ENCODE data around the gene LRP6. TPM values are rescaled to one million over a fixed set of nuclear protein-coding genes. Genes with fewer than 3 reads are reported as not detected.
"Not testable (repeated sequence)": the region's sequence is repeated elsewhere in the genome, so short reads cannot be mapped to it uniquely, and the experiment has no call there.

The LRP6 gene
- total RNA-seq, 1 experiment from 2014 or later = 15.5 TPM

DNA sequence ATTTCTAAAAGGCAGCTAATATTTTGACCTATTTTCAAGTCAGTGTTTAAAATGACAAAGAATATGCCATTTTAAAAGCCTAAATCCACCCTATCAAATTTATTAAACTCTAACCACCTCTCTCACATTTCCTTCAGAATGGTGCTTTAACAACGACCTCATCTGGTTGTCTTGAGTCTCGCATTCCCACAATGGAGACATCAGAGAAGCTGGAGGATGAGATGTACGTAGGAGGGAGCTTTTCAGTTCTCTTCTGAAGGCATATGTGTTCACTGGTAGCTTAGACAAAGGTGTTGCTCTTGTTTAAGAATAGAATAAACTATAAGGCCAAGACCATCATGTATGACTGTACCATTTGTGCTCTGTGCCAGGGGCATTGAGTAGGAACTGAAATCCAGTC is 113.2 kb downstream of the LRP6 start:
- TF ChIP-seq, protein P1, sequence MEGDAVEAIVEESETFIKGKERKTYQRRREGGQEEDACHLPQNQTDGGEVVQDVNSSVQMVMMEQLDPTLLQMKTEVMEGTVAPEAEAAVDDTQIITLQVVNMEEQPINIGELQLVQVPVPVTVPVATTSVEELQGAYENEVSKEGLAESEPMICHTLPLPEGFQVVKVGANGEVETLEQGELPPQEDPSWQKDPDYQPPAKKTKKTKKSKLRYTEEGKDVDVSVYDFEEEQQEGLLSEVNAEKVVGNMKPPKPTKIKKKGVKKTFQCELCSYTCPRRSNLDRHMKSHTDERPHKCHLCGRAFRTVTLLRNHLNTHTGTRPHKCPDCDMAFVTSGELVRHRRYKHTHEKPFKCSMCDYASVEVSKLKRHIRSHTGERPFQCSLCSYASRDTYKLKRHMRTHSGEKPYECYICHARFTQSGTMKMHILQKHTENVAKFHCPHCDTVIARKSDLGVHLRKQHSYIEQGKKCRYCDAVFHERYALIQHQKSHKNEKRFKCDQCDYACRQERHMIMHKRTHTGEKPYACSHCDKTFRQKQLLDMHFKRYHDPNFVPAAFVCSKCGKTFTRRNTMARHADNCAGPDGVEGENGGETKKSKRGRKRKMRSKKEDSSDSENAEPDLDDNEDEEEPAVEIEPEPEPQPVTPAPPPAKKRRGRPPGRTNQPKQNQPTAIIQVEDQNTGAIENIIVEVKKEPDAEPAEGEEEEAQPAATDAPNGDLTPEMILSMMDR (conservative IDR thresholded peaks at IDR 0.05; ENCODE audit: low read depth, low read length) = no peak
- no peak for TF ChIP-seq EZH2 (IDR thresholded peaks at IDR 0.05; ENCODE audit: low read length, unreplicated experiment)
- TF ChIP-seq EZH2phosphoT487 (IDR thresholded peaks at IDR 0.05; ENCODE audit: borderline replicate concordance, low read length) = no peak
- no TSS peak for BruUV-seq (replicated peaks)
- H3K9me2 ChIP-seq (replicated peaks; ENCODE audit: low read length) = no peaks in the 10 kb centered on the region
- DNase-seq = no peak
- no peaks in the 10 kb centered on the region for H3K27me3 ChIP-seq (ENCODE audit: low read length)
- intact Hi-C loops (cut with micrococcal nuclease) = no loop called here
- ChIA-PET POLR2A (ENCODE audit: unreplicated experiment) (no interaction called here), CTCF (no interaction called here)
- no peak overlapping the region for H2AFZ ChIP-seq (ENCODE audit: low read length)
- no peak overlapping the region for H3K9ac ChIP-seq (ENCODE audit: low read length)
- no peaks in the 10 kb centered on the region; the same call in 1 of the 2 replicates for H3K36me3 ChIP-seq (ENCODE audit: low read depth, low read length)
- H3K4me1 ChIP-seq (ENCODE audit: insufficient read depth, low read length) = no peaks in the 10 kb centered on the region
- H3F3A ChIP-seq (ENCODE audit: low read length, unreplicated experiment) = no peaks in the 10 kb centered on the region
- no peak overlapping the region for H3K4me3 ChIP-seq (ENCODE audit: low read length)
- ATAC-seq = no peak
- H3K79me2 ChIP-seq (ENCODE audit: low read length) = no peaks in the 10 kb centered on the region
- H4K20me1 ChIP-seq (ENCODE audit: low read length) = no peaks in the 10 kb centered on the region
- no peak overlapping the region for H3K4me2 ChIP-seq (ENCODE audit: low read length)
- H3K27ac ChIP-seq (ENCODE audit: low read length) = no peak overlapping the region
- no peaks in the 10 kb centered on the region for H3K9me3 ChIP-seq (ENCODE audit: low read length)

DNA sequence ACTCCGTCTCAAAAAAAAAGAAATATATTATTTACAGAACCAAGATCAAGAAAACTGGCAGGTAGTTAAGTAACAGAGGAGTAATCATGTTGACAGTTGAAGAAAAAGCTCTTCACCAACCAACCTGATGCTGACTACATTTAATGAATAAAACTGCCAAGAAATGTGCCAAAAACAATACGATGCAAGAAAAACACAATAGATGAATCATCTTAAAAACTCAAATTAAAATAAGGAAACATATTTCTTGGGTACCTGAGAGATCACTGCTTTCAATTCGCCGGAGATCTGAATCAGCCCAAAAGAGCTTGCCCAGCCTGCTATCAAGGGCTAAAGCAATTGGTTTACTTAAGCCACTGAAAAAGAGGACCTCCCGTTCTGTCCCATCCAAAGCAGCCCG is 119.7 kb downstream of the LRP6 start:
- ATAC-seq = no peak
- DNase-seq = no peak
- H3F3A ChIP-seq (ENCODE audit: low read length, unreplicated experiment) = no peaks in the 10 kb centered on the region
- no peak overlapping the region for H3K4me2 ChIP-seq (ENCODE audit: low read length)
- POLR2A ChIA-PET (ENCODE audit: unreplicated experiment) = no interaction called here
- no peaks in the 10 kb centered on the region for H3K9me3 ChIP-seq (ENCODE audit: low read length)
- CTCF ChIA-PET = no interaction called here
- no peak overlapping the region for H3K27ac ChIP-seq (ENCODE audit: low read length)
- H3K4me1 ChIP-seq (ENCODE audit: insufficient read depth, low read length) = no peaks in the 10 kb centered on the region
- TF ChIP-seq, protein P1 (conservative IDR thresholded peaks at IDR 0.05; ENCODE audit: low read depth, low read length) = no peak
- no peak for TF ChIP-seq EZH2 (IDR thresholded peaks at IDR 0.05; ENCODE audit: low read length, unreplicated experiment)
- no peaks in the 10 kb centered on the region for H3K27me3 ChIP-seq (ENCODE audit: low read length)
- H3K9ac ChIP-seq (ENCODE audit: low read length) = no peak overlapping the region
- H2AFZ ChIP-seq (ENCODE audit: low read length) = no peak overlapping the region
- H3K4me3 ChIP-seq (ENCODE audit: low read length) = no peak overlapping the region
- H4K20me1 ChIP-seq (ENCODE audit: low read length) = no peaks in the 10 kb centered on the region
- intact Hi-C loops (cut with micrococcal nuclease) = no loop called here
- H3K79me2 ChIP-seq (ENCODE audit: low read length) = no peaks in the 10 kb centered on the region
- no TSS peak for BruUV-seq (replicated peaks)
- H3K9me2 ChIP-seq (replicated peaks; ENCODE audit: low read length) = no peaks in the 10 kb centered on the region
- H3K36me3 ChIP-seq (ENCODE audit: low read depth, low read length) = no peaks in the 10 kb centered on the region; the same call in 1 of the 2 replicates

DNA sequence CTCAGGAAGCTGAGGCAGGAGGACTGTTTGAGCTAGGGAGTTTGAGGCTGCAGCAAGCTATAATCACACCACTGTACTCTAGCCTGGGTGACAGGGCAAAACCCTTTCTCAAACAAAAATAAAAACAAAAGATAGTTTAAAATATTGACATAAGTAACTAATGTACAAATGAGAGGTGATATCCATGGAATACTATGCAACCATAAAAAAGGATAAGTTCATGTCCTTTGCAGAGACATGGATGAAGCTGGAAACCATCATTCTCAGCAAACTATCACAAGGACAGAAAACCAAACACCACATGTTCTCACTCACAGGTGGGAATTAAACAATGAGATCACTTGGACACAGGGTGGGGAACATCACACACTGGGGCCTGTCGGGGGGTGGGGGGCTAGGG is 122.3 kb downstream of the LRP6 start:
- DNase-seq; intact Hi-C loops (cut with micrococcal nuclease); BruUV-seq (replicated peaks): not testable (repeated sequence)

More for the DNA sequence above, 122.3 kb downstream of the LRP6 start:
- H2AFZ ChIP-seq (ENCODE audit: low read length); H3K4me1 ChIP-seq (ENCODE audit: insufficient read depth, low read length); H3K79me2 ChIP-seq (ENCODE audit: low read length); H3K9ac ChIP-seq (ENCODE audit: low read length); H3F3A ChIP-seq (ENCODE audit: low read length, unreplicated experiment); CTCF ChIA-PET; H3K9me2 ChIP-seq (replicated peaks; ENCODE audit: low read length); H3K36me3 ChIP-seq (ENCODE audit: low read depth, low read length); H3K27me3 ChIP-seq (ENCODE audit: low read length); H3K4me3 ChIP-seq (ENCODE audit: low read length); H4K20me1 ChIP-seq (ENCODE audit: low read length); H3K27ac ChIP-seq (ENCODE audit: low read length); ATAC-seq; H3K9me3 ChIP-seq (ENCODE audit: low read length); H3K4me2 ChIP-seq (ENCODE audit: low read length): not testable (repeated sequence)
- POLR2A ChIA-PET (ENCODE audit: unreplicated experiment) = interaction anchor here (0.6 kb wide), 1 partner anchor 1893 kb away, joined by 3 read pairs; no protein-coding TSS in a partner anchor

Measured in PC-3 (cell line).